HG03060 (cell line): ENCODE data around the gene DPM3.
"Not testable (repeated sequence)": the region's sequence is repeated elsewhere in the genome, so short reads cannot be mapped to it uniquely, and the experiment has no call there.

Experiments used
- ATAC-seq: cut with Tn5 transposase; IDR thresholded peaks from one replicate; pipeline ENCODE4 v1.9.1; 2021; ENCODE audit warnings: low read depth, moderate number of reproducible peaks; ENCODE audit not compliant: unreplicated experiment

DPM3 gene

DNA sequence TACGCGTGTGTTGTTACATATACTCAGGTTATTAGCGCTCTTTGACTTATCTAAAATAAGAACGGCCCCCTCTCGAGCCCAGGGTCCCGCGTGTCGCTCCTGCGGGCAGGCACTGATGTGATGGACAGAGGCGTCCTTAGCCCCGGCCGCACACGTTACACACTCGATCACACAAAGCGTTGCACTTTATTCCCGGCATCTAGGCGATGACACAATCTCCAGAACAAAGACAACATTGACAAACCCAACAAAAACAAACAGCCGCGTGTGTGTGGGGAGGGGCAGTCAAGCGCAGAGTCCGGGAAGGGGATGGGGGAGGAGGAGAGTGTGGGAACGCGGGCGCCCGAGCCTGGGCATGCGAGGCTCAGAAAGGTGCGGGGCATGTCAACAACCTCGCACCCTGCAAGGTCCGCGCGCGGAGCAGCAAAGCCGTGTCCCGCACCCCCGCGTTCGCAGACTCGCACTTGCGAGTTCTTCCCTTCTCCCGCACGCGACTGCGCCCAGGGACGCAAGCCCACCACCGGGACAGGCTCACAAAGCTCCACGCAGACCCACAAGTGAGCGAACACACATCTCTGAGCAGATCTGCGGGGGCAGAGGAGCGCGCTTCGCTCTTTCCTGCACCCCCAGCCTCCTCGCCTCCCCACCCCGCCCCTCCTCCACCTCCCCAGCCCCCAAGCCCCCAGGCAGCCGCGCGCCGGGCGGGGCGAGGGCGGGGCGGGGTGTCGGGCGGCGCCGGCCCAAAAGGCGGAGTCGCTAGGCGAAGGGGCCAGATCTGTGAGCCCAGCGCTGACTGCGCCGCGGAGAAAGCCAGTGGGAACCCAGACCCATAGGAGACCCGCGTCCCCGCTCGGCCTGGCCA is 13.0 kb downstream of the DPM3 start, which contains the start of gene EFNA1:
TSS of gene EFNA1 (plus strand) at position 772 of the 862 bp plus-strand sequence. CDS start 102 bp downstream, outside the sequence.
- ATAC-seq, result no peak

DNA sequence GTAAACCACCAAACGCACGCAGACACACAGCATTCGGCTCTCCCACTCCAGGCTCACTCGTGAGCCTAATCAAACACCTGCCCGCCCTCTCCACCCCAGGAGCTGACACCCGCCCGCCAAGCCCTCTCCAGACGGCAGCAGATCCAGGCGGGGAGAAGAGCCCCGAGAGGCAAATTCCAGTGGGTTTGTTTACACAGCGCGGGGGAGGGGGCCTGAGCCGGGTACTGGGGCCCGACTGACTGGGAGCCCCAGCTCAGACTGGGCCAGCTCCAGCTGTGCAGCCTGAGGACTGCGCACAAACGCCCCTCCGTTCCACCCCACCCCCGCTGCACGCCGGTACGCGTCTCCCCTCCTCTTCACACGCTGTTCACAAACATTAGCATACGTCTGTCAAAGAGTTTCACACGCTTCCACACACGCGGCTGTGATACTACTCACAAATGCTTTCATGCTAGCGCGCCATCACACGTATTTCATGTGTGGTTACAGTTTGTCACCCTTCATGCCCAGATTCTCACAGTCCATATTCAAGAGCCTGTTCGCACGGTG is 13.7 kb downstream of the DPM3 start:
- no peak for ATAC-seq

- no peak for ATAC-seq
Measured at GRCh38 chr1:155125946-155126555, 14.3 kb downstream of the DPM3 start.

- no peak for ATAC-seq
Measured at GRCh38 chr1:155125511-155125945, 14.8 kb downstream of the DPM3 start.

DNA sequence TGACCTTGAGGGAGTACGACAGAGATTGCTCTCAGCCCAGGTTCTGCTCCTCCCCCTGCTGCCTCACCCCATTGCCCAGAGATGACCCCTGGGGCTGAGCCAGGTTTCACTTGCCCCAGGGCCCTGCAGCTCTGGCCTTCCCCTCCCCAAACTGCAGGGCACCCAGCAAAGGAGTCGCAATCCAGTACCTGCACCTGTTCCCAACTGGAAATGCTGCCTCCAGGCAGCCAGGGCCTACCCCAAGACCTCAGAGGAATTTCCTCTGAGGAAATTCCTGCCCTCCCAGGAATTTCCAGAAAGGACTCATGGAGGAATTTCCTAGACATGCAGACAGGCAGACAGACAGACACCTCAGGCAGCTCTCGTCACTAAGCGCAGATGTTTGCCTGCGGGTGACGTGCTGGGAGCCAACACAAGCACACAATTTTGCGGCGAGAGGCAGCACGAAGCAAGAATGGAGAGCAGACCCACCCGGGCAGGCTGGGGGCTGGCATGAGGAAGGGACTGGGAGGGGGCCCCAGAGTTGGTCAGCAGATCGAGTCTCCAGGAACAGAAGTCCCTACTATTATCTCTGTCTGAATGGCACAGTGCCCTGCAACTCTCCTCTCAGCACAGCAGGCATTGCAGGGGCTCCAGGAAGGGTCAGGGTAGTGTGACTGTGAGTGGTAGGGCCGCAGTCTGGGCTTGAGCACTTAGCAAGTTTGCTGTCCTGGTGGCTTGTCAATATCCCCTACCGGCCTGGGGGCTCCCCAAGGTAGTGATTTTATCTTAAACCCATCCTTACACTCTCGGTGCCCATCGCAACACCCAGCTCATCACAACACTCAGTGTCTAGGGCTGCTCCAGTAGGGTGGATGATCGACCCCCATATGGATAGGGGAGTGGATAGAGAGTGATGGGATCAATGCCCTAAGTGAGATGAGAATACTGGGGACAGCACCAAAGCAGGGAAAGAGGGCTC is 15.5 kb downstream of the DPM3 start:
- ATAC-seq, result no peak

GRCh38 chr1:155123801-155124200 is 16.5 kb downstream of the DPM3 start:
- ATAC-seq, result no peak

DNA sequence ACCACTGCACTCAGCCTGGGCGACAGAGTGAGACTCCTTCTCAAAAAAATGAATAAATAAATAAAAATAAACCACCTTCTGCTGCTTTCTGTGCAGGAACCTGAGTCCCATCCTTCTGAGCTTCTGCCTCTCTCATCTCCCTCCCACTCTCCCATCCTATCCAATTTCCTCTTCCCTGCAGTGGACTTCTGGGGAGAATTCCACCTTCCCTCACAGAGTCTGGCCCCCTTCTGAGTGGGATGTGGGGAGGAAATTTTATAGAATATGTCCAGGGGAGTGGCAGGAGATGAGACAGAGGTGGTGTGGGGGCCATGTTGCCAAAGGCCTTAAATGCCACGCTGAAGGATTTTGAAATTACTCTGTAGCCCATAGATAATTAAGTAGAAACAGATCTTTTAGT is 18.0 kb downstream of the DPM3 start:
- no peak for ATAC-seq

- ATAC-seq, result no peak
Measured at GRCh38 chr1:155121249-155121648, 19.1 kb downstream of the DPM3 start.

- ATAC-seq, result no peak
Measured at GRCh38 chr1:155120253-155120652, 20.1 kb downstream of the DPM3 start.

- ATAC-seq, result not testable (repeated sequence)
Measured at GRCh38 chr1:155118090-155118489, 22.2 kb downstream of the DPM3 start.

DNA sequence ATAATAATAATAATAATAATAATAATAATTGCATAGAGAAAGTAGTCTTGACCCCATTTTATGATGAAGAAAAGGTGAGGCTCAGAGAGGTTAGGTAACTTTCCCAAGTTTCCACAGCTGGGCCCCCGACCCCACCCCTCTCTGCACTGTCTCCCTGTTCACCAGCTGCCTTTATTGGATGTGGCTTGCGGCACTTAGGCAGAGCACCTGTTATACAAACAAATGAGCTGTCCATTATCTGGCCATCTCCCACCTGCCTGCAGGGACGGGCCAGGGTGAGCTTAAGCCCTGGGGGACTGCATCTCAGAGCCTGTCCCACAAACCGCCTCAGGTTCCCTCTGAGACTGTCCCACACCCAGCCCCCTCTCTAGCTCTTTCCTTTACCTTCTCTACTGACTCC is 22.7 kb downstream of the DPM3 start:
- ATAC-seq, result no peak

- no peak for ATAC-seq
Measured at GRCh38 chr1:155116113-155116764, 24.1 kb downstream of the DPM3 start.

- ATAC-seq, result no peak
Measured at GRCh38 chr1:155113450-155113980, 26.8 kb downstream of the DPM3 start.

- no peak for ATAC-seq
Measured at GRCh38 chr1:155110826-155111225, 29.5 kb downstream of the DPM3 start.

DNA sequence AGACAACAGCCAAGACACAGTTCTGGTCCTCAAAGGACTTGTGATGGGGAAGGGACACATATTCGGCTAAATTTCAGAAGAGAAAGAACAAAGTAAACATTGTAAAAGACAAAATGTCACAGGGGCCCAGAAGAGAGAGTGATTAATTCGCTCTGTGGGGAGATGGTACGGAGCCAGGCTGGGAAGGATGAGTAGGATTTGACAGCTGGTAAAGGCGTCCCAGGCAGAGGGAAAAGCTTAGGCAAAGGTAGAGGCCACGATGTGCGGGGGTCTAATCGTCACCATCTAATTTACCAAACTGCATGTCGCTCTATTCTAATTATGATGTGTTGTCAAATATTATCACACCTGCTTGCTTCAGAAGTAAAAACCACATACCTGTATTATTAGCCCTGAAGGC is 29.9 kb downstream of the DPM3 start:
- ATAC-seq, result no peak

- no peak for ATAC-seq
Measured at GRCh38 chr1:155108296-155108695, 32.0 kb downstream of the DPM3 start.

DNA sequence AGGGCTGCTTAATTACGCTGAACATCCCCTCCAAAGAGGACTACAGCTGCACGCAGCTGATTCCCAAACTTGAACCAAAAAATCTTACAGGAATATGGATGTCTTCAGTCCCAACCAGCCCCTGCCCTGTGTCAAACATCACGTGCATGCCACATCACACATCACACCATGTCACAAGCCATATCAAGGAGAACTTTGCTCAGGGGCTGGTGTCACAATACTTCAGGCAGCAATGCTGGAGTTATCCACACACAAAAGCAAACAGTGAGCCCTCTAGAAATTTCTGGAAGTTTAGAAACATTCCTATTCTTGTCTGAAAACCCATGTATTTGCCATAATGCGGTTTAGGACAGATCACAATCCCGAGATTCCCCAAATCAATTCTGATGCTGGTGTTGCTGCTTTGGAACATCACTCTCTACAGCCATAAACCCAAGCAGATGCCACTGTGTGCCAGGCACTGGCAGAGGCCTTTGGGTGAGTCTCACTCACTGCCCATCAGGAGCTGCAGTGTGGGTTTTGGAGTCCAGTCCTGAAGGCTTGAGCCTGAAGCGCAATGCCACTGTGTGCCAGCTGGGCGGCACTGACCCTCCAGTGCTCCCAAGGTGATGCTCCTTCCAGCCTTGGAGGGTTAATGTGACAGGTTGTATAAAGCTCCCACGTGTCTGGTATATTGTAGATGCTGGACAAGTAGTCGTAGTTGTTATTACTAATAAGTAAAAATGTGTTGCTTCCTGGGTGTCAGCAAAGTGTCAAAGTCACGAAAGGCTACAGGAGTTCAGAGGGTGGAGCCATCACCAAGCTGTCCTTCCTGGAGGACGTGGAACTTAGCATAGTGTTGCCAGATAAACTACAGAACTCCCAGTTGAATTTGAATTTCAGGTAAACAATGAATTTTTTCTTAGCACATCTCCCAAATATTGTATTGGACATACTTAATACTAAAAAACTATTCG is 32.7 kb downstream of the DPM3 start:
- ATAC-seq, result no peak

- ATAC-seq, result no peak
Measured at GRCh38 chr1:155106862-155107261, 33.5 kb downstream of the DPM3 start.

- no peak for ATAC-seq
Measured at GRCh38 chr1:155105604-155106011, 34.7 kb downstream of the DPM3 start.
